Cardiac fibroblast (primary cell): ENCODE measurements around the gene MAPK10.
A peak's percentile ranks its signal among the peaks of the same experiment; 100 is the strongest.

ENCODE experiments used
- DNase-seq, 2 donors: peaks; one replicate each; pipeline versions ENCODE4 v3.0.0 to v3.0.0-alpha.2; 2010; ENCODE audit warnings: low read depth in 2 of 2
- H3K4me3 ChIP-seq, 2 donors: replicated peaks in 1 of 2; 1 replicate in 1 of 2; 2 replicates in 1 of 2; pipeline ENCODE4 v1.5.1; 2011; ENCODE audit warnings: low read depth in 2 of 2, low read length in 2 of 2, mild to moderate bottlenecking in 2 of 2, moderate library complexity in 1 of 2
- TF ChIP-seq, protein P1 (sequence below): IDR thresholded peaks from one replicate; pipeline ENCODE4 v1.5.1; 2011; ENCODE audit warnings: low read depth, mild to moderate bottlenecking, low read length, inconsistent platforms

MAPK10 gene

DNA sequence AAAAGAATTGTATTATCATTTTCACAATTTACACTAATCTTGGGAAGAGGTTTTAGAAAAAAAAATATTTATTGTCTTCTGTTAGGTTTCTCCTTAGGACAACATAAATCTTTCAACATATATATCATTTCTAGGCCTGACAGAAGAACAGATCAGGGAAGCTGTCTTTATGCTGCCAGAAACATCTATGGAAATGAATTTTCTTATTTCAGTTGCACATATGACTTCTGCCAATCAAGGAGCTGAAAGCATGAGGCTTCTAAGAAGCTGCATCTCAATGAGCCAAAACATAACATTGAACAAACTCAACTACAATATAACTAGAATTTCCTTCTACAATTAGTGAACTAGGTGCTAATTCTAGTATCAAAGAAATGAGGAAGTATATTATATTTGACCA, 258.4 kb downstream of the MAPK10 start:
- no peak for DNase-seq
- H3K4me3 ChIP-seq, result no peak overlapping the region
- TF ChIP-seq, protein P1, sequence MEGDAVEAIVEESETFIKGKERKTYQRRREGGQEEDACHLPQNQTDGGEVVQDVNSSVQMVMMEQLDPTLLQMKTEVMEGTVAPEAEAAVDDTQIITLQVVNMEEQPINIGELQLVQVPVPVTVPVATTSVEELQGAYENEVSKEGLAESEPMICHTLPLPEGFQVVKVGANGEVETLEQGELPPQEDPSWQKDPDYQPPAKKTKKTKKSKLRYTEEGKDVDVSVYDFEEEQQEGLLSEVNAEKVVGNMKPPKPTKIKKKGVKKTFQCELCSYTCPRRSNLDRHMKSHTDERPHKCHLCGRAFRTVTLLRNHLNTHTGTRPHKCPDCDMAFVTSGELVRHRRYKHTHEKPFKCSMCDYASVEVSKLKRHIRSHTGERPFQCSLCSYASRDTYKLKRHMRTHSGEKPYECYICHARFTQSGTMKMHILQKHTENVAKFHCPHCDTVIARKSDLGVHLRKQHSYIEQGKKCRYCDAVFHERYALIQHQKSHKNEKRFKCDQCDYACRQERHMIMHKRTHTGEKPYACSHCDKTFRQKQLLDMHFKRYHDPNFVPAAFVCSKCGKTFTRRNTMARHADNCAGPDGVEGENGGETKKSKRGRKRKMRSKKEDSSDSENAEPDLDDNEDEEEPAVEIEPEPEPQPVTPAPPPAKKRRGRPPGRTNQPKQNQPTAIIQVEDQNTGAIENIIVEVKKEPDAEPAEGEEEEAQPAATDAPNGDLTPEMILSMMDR, result no peak

DNA sequence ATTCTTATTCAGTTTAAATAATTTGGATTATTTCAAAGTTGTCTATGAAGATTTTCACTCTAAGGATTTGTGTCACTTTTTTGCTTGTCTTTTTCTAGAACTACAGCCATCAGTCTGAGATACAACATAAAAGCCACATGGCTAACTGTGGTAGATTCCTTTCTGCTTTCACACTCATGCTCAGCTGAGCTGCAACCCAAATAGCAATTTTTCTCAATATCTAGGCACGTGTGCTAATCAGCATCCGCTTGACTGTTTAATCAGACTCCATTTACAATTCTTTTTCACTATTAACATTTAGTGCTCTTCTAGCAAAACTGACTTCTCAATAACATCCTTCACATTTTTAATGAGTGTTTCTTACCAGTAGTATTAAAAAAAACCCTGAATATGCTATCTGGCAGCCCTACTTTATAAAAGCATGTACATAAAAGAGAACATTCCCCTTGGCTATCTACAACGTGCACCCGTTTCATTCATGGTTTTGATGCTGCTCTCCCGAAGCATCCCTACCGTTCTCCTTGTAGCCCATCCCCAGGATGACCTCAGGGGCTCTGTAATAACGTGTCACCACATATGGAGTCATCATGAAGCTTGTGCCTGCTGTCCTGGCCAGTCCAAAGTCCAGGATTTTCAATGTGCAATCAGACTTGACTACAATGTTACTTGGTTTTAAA, 259.2 kb downstream of the MAPK10 start:
- TF ChIP-seq, protein P1, result no peak
- DNase-seq, result no peak
- H3K4me3 ChIP-seq, result no peak overlapping the region

DNA sequence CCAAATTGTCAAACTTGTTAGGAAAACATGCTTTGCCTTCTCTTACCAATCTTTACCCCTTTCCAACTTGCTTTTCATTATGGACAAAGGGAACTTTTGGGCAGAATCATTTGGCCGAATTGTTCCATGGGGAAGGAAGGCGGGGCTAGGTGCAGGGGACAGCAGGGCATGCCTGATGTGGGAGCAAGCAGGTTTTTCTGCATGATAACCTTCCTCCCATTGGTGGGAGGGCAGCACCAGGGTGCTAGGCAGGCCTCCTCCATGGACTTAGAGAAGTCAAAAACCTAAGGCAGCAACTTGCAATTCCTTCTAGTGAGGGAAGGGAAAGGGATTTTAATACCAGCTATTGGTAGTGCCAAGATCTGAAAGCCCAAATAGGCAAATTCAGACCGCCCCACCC, 260.5 kb downstream of the MAPK10 start:
- H3K4me3 ChIP-seq, result no peak overlapping the region
- no peak for DNase-seq
- TF ChIP-seq, protein P1, result no peak

DNA sequence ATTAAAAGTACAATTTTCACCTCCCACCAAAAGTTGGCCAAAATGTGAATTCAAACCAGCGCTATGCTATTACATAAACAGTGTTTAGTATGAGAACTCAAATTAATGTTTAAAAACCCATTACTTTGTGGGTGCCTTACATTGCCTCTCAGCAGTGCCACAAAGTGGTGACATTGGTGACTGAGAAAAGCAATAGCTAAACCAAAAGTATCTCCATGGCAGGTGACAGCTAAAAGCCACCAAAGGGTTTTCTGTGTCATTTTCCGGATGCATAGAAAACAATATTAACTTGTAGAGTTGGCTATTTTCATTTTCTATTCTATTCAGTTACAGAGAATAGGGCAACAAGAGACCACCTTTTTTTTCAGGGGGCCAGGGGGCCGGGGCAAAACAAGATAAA, 261.2 kb downstream of the MAPK10 start:
- no peak for DNase-seq
- TF ChIP-seq, protein P1, result no peak
- no peak overlapping the region for H3K4me3 ChIP-seq

DNA sequence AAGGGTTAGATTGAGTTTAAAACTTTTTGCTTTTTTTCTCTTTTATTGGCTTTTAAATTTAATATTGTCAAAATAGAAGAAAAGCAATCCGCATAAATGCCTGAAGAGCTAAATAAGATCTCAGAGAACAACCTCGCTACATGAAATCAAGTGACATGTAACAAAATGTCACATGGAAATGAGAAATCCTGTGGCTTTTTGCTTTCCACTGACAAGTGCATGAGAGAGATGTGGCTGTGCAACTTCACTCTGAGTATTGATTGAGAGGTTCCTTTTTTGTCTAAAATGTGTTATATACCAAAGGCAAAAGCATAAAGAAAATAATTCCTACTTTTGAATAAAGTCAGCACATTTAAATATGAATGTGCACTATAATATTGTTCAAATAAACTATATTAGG, 263.5 kb downstream of the MAPK10 start:
- DNase-seq, result no peak
- no peak overlapping the region for H3K4me3 ChIP-seq
- TF ChIP-seq, protein P1, result no peak

DNA sequence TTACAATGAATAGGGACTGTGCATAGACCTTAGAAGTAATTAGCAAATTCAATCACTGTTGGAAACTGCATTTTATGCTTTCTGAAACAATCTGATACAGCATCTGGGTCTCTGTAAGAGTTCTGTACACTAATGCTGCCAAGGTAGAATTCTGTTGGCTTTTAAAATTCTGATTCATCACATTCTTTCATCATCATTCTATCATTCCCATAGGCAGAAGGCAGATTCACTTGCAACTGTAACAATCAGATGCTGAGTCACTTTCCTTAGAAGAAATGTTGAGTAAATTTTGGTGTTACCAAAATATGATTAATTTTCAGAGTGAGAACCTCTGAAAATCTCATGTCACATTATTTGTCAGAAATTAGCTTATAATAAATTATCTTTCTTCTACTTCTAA, 267.2 kb downstream of the MAPK10 start:
- TF ChIP-seq, protein P1, result no peak
- DNase-seq, result peak; percentile 68 to 93
- no peak overlapping the region for H3K4me3 ChIP-seq

DNA sequence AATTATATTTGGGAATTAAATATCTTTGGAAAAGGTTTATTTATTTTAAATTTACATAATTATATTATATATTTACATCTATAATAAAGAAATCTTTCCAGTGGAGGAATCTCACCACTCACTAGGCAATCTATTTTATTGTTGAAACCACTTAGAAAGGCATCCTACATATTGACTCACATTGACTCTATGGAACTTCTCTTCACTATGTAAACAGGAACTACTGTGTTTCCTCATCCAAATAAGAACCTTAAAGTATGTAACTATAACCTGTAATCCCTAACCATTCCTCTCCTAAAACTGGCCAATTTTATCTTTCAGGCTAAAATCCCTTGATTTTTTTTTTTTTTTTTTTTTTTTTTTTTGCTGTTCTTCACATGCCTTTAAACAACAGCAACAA, 268.7 kb downstream of the MAPK10 start:
- peak in 1 of 2 donors; percentile 47 for DNase-seq
- TF ChIP-seq, protein P1, result no peak
- no peak overlapping the region for H3K4me3 ChIP-seq
